Endothelial cell of umbilical vein (primary cell): ENCODE results near the gene TSGA10IP. TPM values are rescaled to one million over a fixed set of nuclear protein-coding genes. Genes with fewer than 3 reads are reported as not detected.

ENCODE experiments used
- BruUV-seq: library from RNA; stranded (reverse); fragments of 400-500 nt; replicated peaks from 2 replicates; lab custom pipeline; 2021; lab: Mats Ljungman, UMichigan
- CTCF ChIA-PET: fragments of 300-600, 350-600 bp; sonication (Branson Sonifier 250); formaldehyde crosslinking; loops from one replicate; lab custom pipeline; 2021; ENCODE audit warnings: antibody characterized with exemption, inconsistent platforms; lab: Charles Lee
- POLR2A ChIA-PET: fragments of 300-600, 350-600 bp; sonication (Branson Sonifier 250); formaldehyde crosslinking; loops from one replicate; lab custom pipeline; 2021; ENCODE audit warnings: antibody characterized with exemption, inconsistent platforms; lab: Charles Lee
- DNase-seq: peaks from one replicate; pipeline ENCODE4 v3.0.0-alpha.2; 2011; ENCODE audit warnings: low read depth, low spot score
- FAIRE-seq: peaks from 2 replicates; lab custom pipeline; 2011; peaks lifted over from hg19 to GRCh38; lab: Jason Lieb, UNC
- H2AFZ ChIP-seq: 2 replicates; pipeline ENCODE4 v1.6.0; 2012; ENCODE audit warnings: low read depth, low read length, control low read depth, inconsistent platforms
- H3K27ac ChIP-seq: 2 replicates; pipeline ENCODE4 v1.5.1; 2011; ENCODE audit warnings: low read depth, mild to moderate bottlenecking, control low read depth, low read length, moderate library complexity; ENCODE audit not compliant: insufficient read depth
- H3K27me3 ChIP-seq, 2 experiments: 2 replicates each; pipeline versions ENCODE4 v1.6.0 to v1.6.1; 2011; ENCODE audit warnings: low read length in 2 of 2, mixed read lengths in 1 of 2; ENCODE audit not compliant: control insufficient read depth in 2 of 2, insufficient read depth in 2 of 2
- H3K36me3 ChIP-seq, 2 experiments: 2 replicates in 1 of 2; 3 replicates in 1 of 2; pipeline ENCODE4 v1.5.1; 2011; ENCODE audit warnings: low read length in 2 of 2, mild to moderate bottlenecking in 1 of 2, moderate library complexity in 1 of 2; ENCODE audit not compliant: control insufficient read depth in 2 of 2, insufficient read depth in 2 of 2; ENCODE audit errors: extremely low read depth in 1 of 2
- H3K4me1 ChIP-seq: 3 replicates; pipeline ENCODE4 v1.5.1; 2011; ENCODE audit warnings: mild to moderate bottlenecking, low read length; ENCODE audit not compliant: control insufficient read depth, insufficient read depth; ENCODE audit errors: extremely low read depth
- H3K4me2 ChIP-seq: 2 replicates; pipeline ENCODE4 v1.6.1; 2011; ENCODE audit warnings: low read length, control low read depth, mixed read lengths; ENCODE audit not compliant: insufficient read depth
- H3K4me3 ChIP-seq, 3 experiments: fragments of 200-600 bp in 1 of 3; sonication (generic), shearing (Covaris generic) in 1 of 3; replicated peaks in 1 of 3; 2 replicates each; pipeline ENCODE4 v1.5.1; 2011 to 2016; ENCODE audit warnings: control low read depth in 3 of 3, low read length in 3 of 3, mild to moderate bottlenecking in 2 of 3, inconsistent platforms in 1 of 3, low read depth in 1 of 3, moderate library complexity in 1 of 3; ENCODE audit not compliant: insufficient read depth in 1 of 3
- H3K79me2 ChIP-seq: 2 replicates; pipeline ENCODE4 v1.6.0; 2012; ENCODE audit warnings: low read length, inconsistent platforms; ENCODE audit not compliant: control insufficient read depth, insufficient read depth
- H3K9ac ChIP-seq: replicated peaks from 2 replicates; pipeline ENCODE3; 2011; ENCODE audit warnings: low read length, control low read depth; ENCODE audit not compliant: insufficient read depth; ENCODE audit errors: extremely low read depth
- H3K9me1 ChIP-seq: replicated peaks from 3 replicates; pipeline ENCODE4 v1.6.0; 2011; ENCODE audit warnings: mild to moderate bottlenecking, low read length; ENCODE audit not compliant: control insufficient read depth, insufficient read depth; ENCODE audit errors: extremely low read depth
- H3K9me3 ChIP-seq: replicated peaks from 2 replicates; pipeline ENCODE4 v1.5.1; 2012; ENCODE audit warnings: low read length, inconsistent platforms; ENCODE audit not compliant: control insufficient read depth, insufficient read depth
- H4K20me1 ChIP-seq: replicated peaks from 2 replicates; pipeline ENCODE3; 2011; ENCODE audit warnings: mild to moderate bottlenecking, low read length; ENCODE audit not compliant: control insufficient read depth, insufficient read depth; ENCODE audit errors: extremely low read depth
- CTCF ChIP-seq, 2 donors: IDR thresholded peaks; 1 replicate in 1 of 2; 2 replicates in 1 of 2; pipeline ENCODE4 v1.5.1; 2011; ENCODE audit warnings: low read length in 2 of 2, mild to moderate bottlenecking in 2 of 2, moderate library complexity in 2 of 2, control low read depth in 1 of 2, inconsistent platforms in 1 of 2, low read depth in 1 of 2; ENCODE audit not compliant: insufficient read depth in 1 of 2; ENCODE audit errors: extremely low read depth in 1 of 2
- EZH2 ChIP-seq: IDR thresholded peaks from 2 replicates; pipeline ENCODE4 v1.6.1; 2012; ENCODE audit warnings: borderline replicate concordance, low read depth, mild to moderate bottlenecking, moderate library complexity, low read length, inconsistent platforms; ENCODE audit not compliant: severe bottlenecking
- FOS ChIP-seq: IDR thresholded peaks from 2 replicates; pipeline ENCODE4 v1.6.1; 2011; ENCODE audit warnings: mild to moderate bottlenecking, low read length, moderate library complexity, borderline replicate concordance; ENCODE audit not compliant: insufficient read depth
- GATA2 ChIP-seq: IDR thresholded peaks from 2 replicates; pipeline ENCODE4 v1.7.0; 2011; ENCODE audit warnings: low read depth, mild to moderate bottlenecking, moderate library complexity, mixed read lengths, low read length; ENCODE audit not compliant: insufficient read length, insufficient read depth
- JUN ChIP-seq: IDR thresholded peaks from 2 replicates; pipeline ENCODE4 v1.6.1; 2011; ENCODE audit warnings: borderline replicate concordance, low read depth; ENCODE audit not compliant: insufficient read length, insufficient read depth
- MYC ChIP-seq: IDR thresholded peaks from one replicate; pipeline ENCODE4 v1.6.1; 2011; ENCODE audit warnings: mild to moderate bottlenecking, low read depth, low read length
- POLR2A ChIP-seq: IDR thresholded peaks from 2 replicates; pipeline ENCODE4 v1.6.1; 2012; ENCODE audit warnings: low read depth, mild to moderate bottlenecking, control low read depth, low read length
- POLR2AphosphoS5 ChIP-seq: IDR thresholded peaks from 2 replicates; pipeline ENCODE4 v1.6.1; 2012; ENCODE audit warnings: low read depth, mild to moderate bottlenecking, control low read depth, low read length, moderate library complexity; ENCODE audit not compliant: insufficient read depth
- dilution Hi-C: fragments of 300-500 bp; cut with MboI; formaldehyde crosslinking; loops from one replicate; pipeline ENCODE4 v1.15.0; 2019; ENCODE audit warnings: low sequenced_read_pairs; ENCODE audit not compliant: extremely low pct_ligation_motif_present
- intact Hi-C: fragments of 100-400 bp; cut with micrococcal nuclease; formaldehyde crosslinking; loops from one replicate; pipeline ENCODE4 v1.10.0; 2022
- polyA plus RNA-seq, 4 experiments: library from polyadenylated mRNA; depleted of rRNA in 3 of 4; stranded (reverse) in 3 of 4; unstranded in 1 of 4; fragments of >200 nt; gene quantifications; 2 replicates each; pipeline versions ENCODE4 v1.2.1 to v1.2.3, GENCODE V29; 2011 to 2012; ENCODE audit warnings: missing spikeins in 1 of 4
- total RNA-seq: library from RNA; stranded (reverse); gene quantifications from 2 replicates; pipeline ENCODE4 v1.2.3, GENCODE V29; 2021
- TF ChIP-seq, protein P1 (sequence below): IDR thresholded peaks from 2 replicates; pipeline ENCODE4 v1.6.1; 2011; ENCODE audit not compliant: insufficient read depth, insufficient read length

Gene TSGA10IP
- total and polyA plus RNA-seq, 2 donors (not counting 3 experiments of a cell fraction or from before 2014, with no cell fraction given), result not detected

DNA sequence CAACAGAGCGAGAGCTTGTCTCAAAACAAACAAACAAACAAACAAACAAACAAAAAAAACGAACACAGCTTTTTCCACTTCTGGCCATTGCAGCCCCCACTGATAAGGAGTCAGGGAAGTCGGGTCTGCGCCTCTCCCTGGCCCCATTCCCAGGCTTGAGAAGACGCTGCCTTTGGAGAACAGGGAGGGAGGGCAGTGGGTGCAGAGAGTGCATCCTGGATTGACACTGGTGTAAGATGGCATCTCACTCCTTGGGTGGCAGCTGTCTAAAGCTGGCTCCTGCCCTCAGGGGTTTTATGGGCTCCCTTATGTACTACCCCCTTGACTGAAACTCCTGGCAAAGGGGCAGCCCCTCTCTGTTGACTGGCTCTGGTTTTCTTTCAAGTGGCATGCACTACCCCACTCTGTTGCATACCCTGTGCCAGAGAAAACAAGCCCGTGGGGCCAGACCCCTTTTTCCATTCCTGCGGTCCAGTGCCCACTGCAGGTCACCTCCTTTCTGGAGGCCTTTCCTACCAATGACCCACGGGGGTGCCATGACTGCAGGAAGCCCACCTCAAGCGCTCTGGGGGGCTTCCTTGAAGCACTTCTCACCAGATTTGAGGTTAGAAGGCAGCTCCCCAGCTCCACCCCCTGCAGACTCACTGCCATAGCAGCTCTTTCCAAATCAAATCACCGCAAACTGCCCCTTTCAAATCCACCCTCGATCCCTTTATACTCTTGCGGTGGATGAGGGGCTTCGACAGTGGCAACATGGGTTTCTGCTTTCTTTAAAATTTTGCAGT, 13.3 kb upstream of the TSGA10IP start:
- BruUV-seq, result no TSS peak
- no peak for FAIRE-seq
- Histone ChIP-seq H3K4me3 (no peak overlapping the region), H3K27me3 (no peaks in the 10 kb centered on the region), H3K36me3 (no peaks in the 10 kb centered on the region), H2AFZ (no peak overlapping the region), H3K4me1 (no peaks in the 10 kb centered on the region), H3K9ac (no peak overlapping the region), H3K79me2 (no peaks in the 10 kb centered on the region), H3K27ac (no peak overlapping the region), H3K9me1 (no peaks in the 10 kb centered on the region), H4K20me1 (no peaks in the 10 kb centered on the region), H3K9me3 (no peaks in the 10 kb centered on the region), H3K4me2 (no peak overlapping the region)
- no peak for DNase-seq
- ChIA-PET POLR2A (no interaction called here), CTCF (interaction anchor here (1.1 to 2.8 kb wide), 6 partner anchors 9 to 47 kb away, joined by 3 to 13 read pairs (median 5); partner anchors contain the start of gene FIBP)
- intact Hi-C loops (loop anchor here (5.0 kb wide), 1 partner anchor 45 kb away; the partner anchor contains the start of gene FIBP), dilution Hi-C loops (no loop called here)
- no peak for TF ChIP-seq GATA2
- TF ChIP-seq JUN, result no peak
- no peak for TF ChIP-seq FOS
- no peak for TF ChIP-seq EZH2
- no peak for TF ChIP-seq POLR2AphosphoS5
- TF ChIP-seq CTCF (IDR thresholded peaks at IDR 0.05; ENCODE audit: extremely low read depth in 1 of 2, insufficient read depth in 1 of 2, low read depth in 1 of 2, low read length in 2 of 2), result no peak
- no peak for TF ChIP-seq POLR2A
- no peak for TF ChIP-seq MYC
- TF ChIP-seq, protein P1, sequence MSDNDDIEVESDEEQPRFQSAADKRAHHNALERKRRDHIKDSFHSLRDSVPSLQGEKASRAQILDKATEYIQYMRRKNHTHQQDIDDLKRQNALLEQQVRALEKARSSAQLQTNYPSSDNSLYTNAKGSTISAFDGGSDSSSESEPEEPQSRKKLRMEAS, result no peak
